Activated CD4-positive, alpha-beta T cell treated with anti-CD3 and anti-CD28 coated beads, Interleukin-2, amount 50 U/mL, for 4 hours (primary cell): ENCODE results near the gene PLA2G2D.

ENCODE experiments used
- DNase-seq, 2 experiments: peaks; one replicate each; pipeline ENCODE4 v3.0.0-alpha.2; 2020

The PLA2G2D gene

GRCh38 chr1:20083178-20083944 lies 36.0 kb downstream of the PLA2G2D start:
- no peak for DNase-seq

GRCh38 chr1:20082772-20083171 lies 36.6 kb downstream of the PLA2G2D start:
- no peak for DNase-seq

GRCh38 chr1:20081353-20081810 lies 38.0 kb downstream of the PLA2G2D start:
- DNase-seq: no peak

GRCh38 chr1:20080441-20081352 lies 38.6 kb downstream of the PLA2G2D start:
- DNase-seq: no peak

- DNase-seq: no peak
Observed at GRCh38 chr1:20079661-20080305, 39.6 kb downstream of the PLA2G2D start.

- DNase-seq: no peak
Observed at GRCh38 chr1:20078711-20079110, 40.6 kb downstream of the PLA2G2D start.

GRCh38 chr1:20078171-20078651 lies 41.1 kb downstream of the PLA2G2D start:
- no peak for DNase-seq

- no peak for DNase-seq
Observed at GRCh38 chr1:20076710-20077461, 42.5 kb downstream of the PLA2G2D start.

- DNase-seq: no peak
Observed at GRCh38 chr1:20076223-20076622, 43.1 kb downstream of the PLA2G2D start.

- DNase-seq: no peak
Observed at GRCh38 chr1:20075345-20075744, 44.0 kb downstream of the PLA2G2D start.

- DNase-seq: no peak
Observed at GRCh38 chr1:20074725-20075171, 44.6 kb downstream of the PLA2G2D start.

- no peak for DNase-seq
Observed at GRCh38 chr1:20074055-20074724, 45.1 kb downstream of the PLA2G2D start.

- no peak for DNase-seq
Observed at GRCh38 chr1:20073256-20073655, 46.1 kb downstream of the PLA2G2D start.

- no peak for DNase-seq
Observed at GRCh38 chr1:20072771-20073170, 46.6 kb downstream of the PLA2G2D start.

- DNase-seq: no peak
Observed at GRCh38 chr1:20071416-20071815, 47.9 kb downstream of the PLA2G2D start.

- DNase-seq: no peak
Observed at GRCh38 chr1:20070357-20070756, 49.0 kb downstream of the PLA2G2D start.

GRCh38 chr1:20069874-20070273 lies 49.5 kb downstream of the PLA2G2D start, which contains the start of gene PLA2G5:
TSS of gene PLA2G5 (plus strand) at chr1:20070194. CDS start at chr1:20084831, 14,637 bp downstream.
- no peak for DNase-seq

- no peak for DNase-seq
Observed at GRCh38 chr1:20068722-20069121, 50.6 kb downstream of the PLA2G2D start.

- no peak for DNase-seq
Observed at GRCh38 chr1:20063861-20064292, 55.5 kb downstream of the PLA2G2D start.
